Neural progenitor cell (in vitro differentiated cells): ENCODE measurements around the gene NPIPA3. TPM values are rescaled to one million over a fixed set of nuclear protein-coding genes. Genes with fewer than 3 reads are reported as not detected.
"Not testable (repeated sequence)": the region's sequence is repeated elsewhere in the genome, so short reads cannot be mapped to it uniquely, and the experiment has no call there.

Source experiments
- DNase-seq: peaks from one replicate; pipeline ENCODE4 v3.0.0-alpha.2; 2016; ENCODE audit warnings: low spot score
- H2AFZ ChIP-seq: fragments of 200-600 bp; sonication (generic); replicated peaks from 2 replicates; pipeline ENCODE4 v1.6.1; 2016; ENCODE audit warnings: antibody characterized with exemption
- H3F3A ChIP-seq: fragments of 200-600 bp; sonication (generic); 2 replicates; pipeline ENCODE4 v1.6.1; 2016; ENCODE audit warnings: antibody characterized with exemption, low read depth
- H3K27ac ChIP-seq: fragments of 200-600 bp; sonication (generic); 2 replicates; pipeline ENCODE4 v1.5.1; 2016; ENCODE audit warnings: mild to moderate bottlenecking
- H3K27me3 ChIP-seq: fragments of 200-600 bp; sonication (generic); 2 replicates; pipeline ENCODE4 v1.6.1; 2016; ENCODE audit warnings: mild to moderate bottlenecking, moderate library complexity
- H3K36me3 ChIP-seq: fragments of 200-600 bp; sonication (generic); 2 replicates; pipeline ENCODE4 v1.5.1; 2016
- H3K4me1 ChIP-seq: fragments of 200-600 bp; sonication (generic); 2 replicates; pipeline ENCODE4 v1.6.1; 2016; ENCODE audit warnings: mixed run types
- H3K4me2 ChIP-seq: fragments of 200-600 bp; sonication (generic); 2 replicates; pipeline ENCODE4 v1.6.1; 2016
- H3K4me3 ChIP-seq: fragments of 200-600 bp; sonication (generic); 2 replicates; pipeline ENCODE4 v1.5.1; 2016
- H3K79me2 ChIP-seq: fragments of 200-600 bp; sonication (generic); 2 replicates; pipeline ENCODE4 v1.6.1; 2016; ENCODE audit warnings: low read depth
- H3K9ac ChIP-seq: fragments of 200-600 bp; sonication (generic); 2 replicates; pipeline ENCODE4 v1.6.1; 2016
- H3K9me3 ChIP-seq: fragments of 200-600 bp; sonication (generic); 2 replicates; pipeline ENCODE4 v1.5.1; 2016; ENCODE audit warnings: low read depth
- H4K20me1 ChIP-seq: fragments of 200-600 bp; sonication (generic); 2 replicates; pipeline ENCODE4 v1.6.1; 2016; ENCODE audit warnings: low read depth
- H3K27ac Mint-ChIP-seq: 3 replicates; pipeline ENCODE4 v1.8.0; 2021; ENCODE audit warnings: mixed read lengths
- H3K27me3 Mint-ChIP-seq: 2 replicates; pipeline ENCODE4 v1.8.0; 2022; ENCODE audit warnings: low read depth, mild to moderate bottlenecking, inconsistent platforms, moderate library complexity, mixed read lengths; ENCODE audit not compliant: insufficient read depth
- H3K36me3 Mint-ChIP-seq: 3 replicates; pipeline ENCODE4 v1.8.0; 2021; ENCODE audit warnings: mixed read lengths
- H3K4me1 Mint-ChIP-seq: 3 replicates; pipeline ENCODE4 v1.8.0; 2021; ENCODE audit warnings: mixed read lengths
- H3K4me3 Mint-ChIP-seq: 3 replicates; pipeline ENCODE4 v1.8.0; 2021; ENCODE audit warnings: mild to moderate bottlenecking, moderate library complexity, mixed read lengths
- H3K9me3 Mint-ChIP-seq: 3 replicates; pipeline ENCODE4 v1.8.0; 2020; ENCODE audit warnings: mixed read lengths
- CTCF ChIP-seq: fragments of 200-600 bp; sonication (generic); IDR thresholded peaks from 2 replicates; pipeline ENCODE4 v1.5.1; 2017; ENCODE audit warnings: antibody characterized with exemption, mild to moderate bottlenecking
- EZH2 ChIP-seq: fragments of 200-600 bp; sonication (generic); IDR thresholded peaks from 2 replicates; pipeline ENCODE4 v1.6.1; 2017; ENCODE audit warnings: antibody characterized with exemption, mild to moderate bottlenecking, moderate library complexity
- EZH2phosphoT487 ChIP-seq: fragments of 200-600 bp; sonication (generic); IDR thresholded peaks from 2 replicates; pipeline ENCODE4 v1.6.1; 2017; ENCODE audit warnings: antibody characterized with exemption
- total RNA-seq: library from RNA; depleted of rRNA; stranded (reverse); fragments of >200 nt; gene quantifications from 2 replicates; pipeline ENCODE4 v1.2.3, GENCODE V29; 2015; ENCODE audit warnings: low replicate concordance

NPIPA3 gene
- total RNA-seq, 1 donor from 2014 or later: not detected

GRCh38 chr16:14676633-14677032, 26.6 kb upstream of the NPIPA3 start:
- TF ChIP-seq EZH2 (no peak), EZH2phosphoT487 (no peak), CTCF (no peak)
- Histone ChIP-seq H3K36me3 (no peaks in the 10 kb centered on the region), H3K27ac (no peak overlapping the region), H3K27me3 (no peaks in the 10 kb centered on the region), H3K79me2 (no peaks in the 10 kb centered on the region), H2AFZ (no peak overlapping the region), H3K4me3 (no peak overlapping the region), H3K4me2 (no peak overlapping the region), H3K4me1 (no peaks in the 10 kb centered on the region), H3F3A (no peaks in the 10 kb centered on the region), H3K9ac (no peak overlapping the region), H3K9me3 (no peaks in the 10 kb centered on the region), H4K20me1 (no peaks in the 10 kb centered on the region)
- no peaks in the 10 kb centered on the region for H3K4me1 Mint-ChIP-seq
- no peak overlapping the region for H3K4me3 Mint-ChIP-seq
- no peak overlapping the region for H3K27ac Mint-ChIP-seq
- no peaks in the 10 kb centered on the region for H3K36me3 Mint-ChIP-seq
- no peak for DNase-seq
- no peaks in the 10 kb centered on the region for H3K27me3 Mint-ChIP-seq
- peaks cover 3% of the 10 kb centered on the region for H3K9me3 Mint-ChIP-seq

GRCh38 chr16:14677627-14678026, 25.6 kb upstream of the NPIPA3 start:
- no peak overlapping the region for H3K27ac ChIP-seq
- H3K4me1 ChIP-seq: no peaks in the 10 kb centered on the region
- Mint-ChIP-seq H3K4me3 (no peak overlapping the region), H3K27ac (no peak overlapping the region), H3K27me3 (no peaks in the 10 kb centered on the region), H3K36me3 (no peaks in the 10 kb centered on the region), H3K4me1 (no peaks in the 10 kb centered on the region), H3K9me3 (peaks cover 3% of the 10 kb centered on the region)
- H3K36me3 ChIP-seq: no peaks in the 10 kb centered on the region
- H3K9me3 ChIP-seq: no peaks in the 10 kb centered on the region
- H3K9ac ChIP-seq: no peak overlapping the region
- H2AFZ ChIP-seq: no peak overlapping the region
- no peak overlapping the region for H3K4me2 ChIP-seq
- no peak overlapping the region for H3K4me3 ChIP-seq
- no peaks in the 10 kb centered on the region for H4K20me1 ChIP-seq
- no peak for DNase-seq
- no peaks in the 10 kb centered on the region for H3K79me2 ChIP-seq
- no peak for TF ChIP-seq EZH2phosphoT487
- TF ChIP-seq CTCF: no peak
- TF ChIP-seq EZH2: no peak
- no peaks in the 10 kb centered on the region for H3F3A ChIP-seq
- no peaks in the 10 kb centered on the region for H3K27me3 ChIP-seq

- H3F3A ChIP-seq: no peaks in the 10 kb centered on the region
- H3K27ac ChIP-seq: no peak overlapping the region
- Mint-ChIP-seq H3K4me1 (no peaks in the 10 kb centered on the region), H3K36me3 (no peaks in the 10 kb centered on the region), H3K27ac (no peak overlapping the region), H3K9me3 (peaks cover 3% of the 10 kb centered on the region), H3K27me3 (no peaks in the 10 kb centered on the region), H3K4me3 (no peak overlapping the region)
- H3K36me3 ChIP-seq: no peaks in the 10 kb centered on the region
- H3K4me2 ChIP-seq: no peak overlapping the region
- no peaks in the 10 kb centered on the region for H3K79me2 ChIP-seq
- TF ChIP-seq EZH2 (no peak), CTCF (no peak), EZH2phosphoT487 (no peak)
- no peak for DNase-seq
- H4K20me1 ChIP-seq: no peaks in the 10 kb centered on the region
- H3K4me1 ChIP-seq: no peaks in the 10 kb centered on the region
- H3K4me3 ChIP-seq: no peak overlapping the region
- H3K9ac ChIP-seq: no peak overlapping the region
- no peak overlapping the region for H2AFZ ChIP-seq
- H3K27me3 ChIP-seq: no peaks in the 10 kb centered on the region
- no peaks in the 10 kb centered on the region for H3K9me3 ChIP-seq
Measured at GRCh38 chr16:14678748-14679497, 24.3 kb upstream of the NPIPA3 start.

- not testable (repeated sequence) for H3K27ac Mint-ChIP-seq, H3K4me2 ChIP-seq, H3K27ac ChIP-seq, H3K4me1 Mint-ChIP-seq, H3K9ac ChIP-seq, H3K36me3 Mint-ChIP-seq, H2AFZ ChIP-seq, H3K4me1 ChIP-seq, H3K79me2 ChIP-seq, H3K9me3 ChIP-seq, H3K27me3 Mint-ChIP-seq, H3K4me3 ChIP-seq, H4K20me1 ChIP-seq, H3K36me3 ChIP-seq, DNase-seq, H3K27me3 ChIP-seq, H3K4me3 Mint-ChIP-seq, H3F3A ChIP-seq, H3K9me3 Mint-ChIP-seq
Measured at GRCh38 chr16:14680396-14680795, 22.8 kb upstream of the NPIPA3 start.
